ENCODE measurements around the gene SRRM5.

SRRM5 gene

GRCh38 chr19:43594710-43595604, 16.9 kb upstream of the SRRM5 start:
- Histone ChIP-seq H3K23ac (ENCODE audit: low read depth, low read length, poor library complexity) (peak overlapping the region; percentile 56), H3K14ac (ENCODE audit: low read length) (peak overlapping the region; percentile 91), H3K9me3 (replicated peaks in 1 of 2; ENCODE audit: control insufficient read depth in 2 of 2, insufficient read depth in 1 of 2, low read depth in 1 of 2, low read length in 2 of 2) (no peaks in the 10 kb centered on the region), H2BK120ac (ENCODE audit: low read depth, low read length) (no peak overlapping the region), H3K18ac (ENCODE audit: low read length) (peak overlapping the region; percentile 45), H2AK5ac (ENCODE audit: low read depth, low read length) (peak overlapping the region; percentile 44), H3K9ac (ENCODE audit: low read depth, low read length, poor library complexity) (peak overlapping the region; percentile 96), H3K4me1 (ENCODE audit: control insufficient read depth in 2 of 2, insufficient read depth in 1 of 2, low read depth in 1 of 2, low read length in 2 of 2) (peaks cover 7 to 8% of the 10 kb centered on the region in 2 donors), H3K79me1 (ENCODE audit: low read depth, low read length) (peaks cover 17% of the 10 kb centered on the region), H3K4me3 (ENCODE audit: low read length in 2 of 2) (peak overlapping the region; percentile 60 to 83), H3K36me3 (replicated peaks in 1 of 2; ENCODE audit: control insufficient read depth in 2 of 2, insufficient read depth in 2 of 2, low read length in 2 of 2) (peaks cover 31 to 68% of the 10 kb centered on the region in 2 donors), H2BK5ac (ENCODE audit: low read length) (peak overlapping the region; percentile 42), H2BK12ac (ENCODE audit: low read length) (no peak overlapping the region), H3K27ac (replicated peaks; ENCODE audit: low read length) (no peak overlapping the region), H2AFZ (ENCODE audit: low read length) (peak overlapping the region; percentile 72), H3K4me2 (ENCODE audit: insufficient read depth, low read length, poor library complexity, severe bottlenecking) (peak overlapping the region; percentile 88), H2BK15ac (ENCODE audit: low read length) (no peak overlapping the region), H3K27me3 (ENCODE audit: control insufficient read depth in 3 of 3, insufficient read depth in 3 of 3, low read depth in 1 of 3, low read length in 3 of 3) (no peaks in the 10 kb centered on the region), H3K4ac (ENCODE audit: low read length) (no peak overlapping the region), H4K91ac (ENCODE audit: low read depth, low read length, poor library complexity) (no peak overlapping the region), H4K8ac (ENCODE audit: low read depth, low read length) (no peak overlapping the region)
- no CpG with 5 or more reads among the region's 64 CpGs for WGBS, 2 donors (ENCODE audit: extremely low coverage in 2 of 2, insufficient read length in 2 of 2, insufficient replicate concordance in 1 of 2)
- peak; percentile 53 for DNase-seq (ENCODE audit: low spot score)

GRCh38 chr19:43595605-43595998, 16.3 kb upstream of the SRRM5 start:
- DNase-seq (ENCODE audit: low spot score), result no peak
- peaks cover 17% of the 10 kb centered on the region for H3K79me1 ChIP-seq (ENCODE audit: low read depth, low read length)
- peaks cover 29 to 67% of the 10 kb centered on the region in 2 donors for H3K36me3 ChIP-seq (replicated peaks in 1 of 2; ENCODE audit: control insufficient read depth in 2 of 2, insufficient read depth in 2 of 2, low read length in 2 of 2)
- no peaks in the 10 kb centered on the region for H3K9me3 ChIP-seq (replicated peaks in 1 of 2; ENCODE audit: control insufficient read depth in 2 of 2, insufficient read depth in 1 of 2, low read depth in 1 of 2, low read length in 2 of 2)
- H4K8ac ChIP-seq (ENCODE audit: low read depth, low read length), result no peak overlapping the region
- no peak overlapping the region for H3K27ac ChIP-seq (replicated peaks; ENCODE audit: low read length)
- no peak overlapping the region for H2BK12ac ChIP-seq (ENCODE audit: low read length)
- no peak overlapping the region for H2BK120ac ChIP-seq (ENCODE audit: low read depth, low read length)
- H3K27me3 ChIP-seq (ENCODE audit: control insufficient read depth in 3 of 3, insufficient read depth in 3 of 3, low read depth in 1 of 3, low read length in 3 of 3), result no peaks in the 10 kb centered on the region
- no peak overlapping the region for H2BK15ac ChIP-seq (ENCODE audit: low read length)
- peak overlapping the region; percentile 80 for H3K9ac ChIP-seq (ENCODE audit: low read depth, low read length, poor library complexity)
- H2AK5ac ChIP-seq (ENCODE audit: low read depth, low read length), result no peak overlapping the region
- H3K4me2 ChIP-seq (ENCODE audit: insufficient read depth, low read length, poor library complexity, severe bottlenecking), result peak overlapping the region; percentile 88
- H3K23ac ChIP-seq (ENCODE audit: low read depth, low read length, poor library complexity), result peak overlapping the region; percentile 56
- no peak overlapping the region for H3K4ac ChIP-seq (ENCODE audit: low read length)
- no peak overlapping the region for H4K91ac ChIP-seq (ENCODE audit: low read depth, low read length, poor library complexity)
- H3K4me1 ChIP-seq (ENCODE audit: control insufficient read depth in 2 of 2, insufficient read depth in 1 of 2, low read depth in 1 of 2, low read length in 2 of 2), result peaks cover 7 to 8% of the 10 kb centered on the region in 2 donors
- H3K4me3 ChIP-seq (ENCODE audit: low read length in 2 of 2), result peak overlapping the region; percentile 60 to 83
- WGBS, 2 donors (ENCODE audit: extremely low coverage in 2 of 2, insufficient read length in 2 of 2, insufficient replicate concordance in 1 of 2), result no CpG with 5 or more reads among the region's 18 CpGs
- H3K14ac ChIP-seq (ENCODE audit: low read length), result no peak overlapping the region
- H2AFZ ChIP-seq (ENCODE audit: low read length), result peak overlapping the region; percentile 72
- H2BK5ac ChIP-seq (ENCODE audit: low read length), result peak overlapping the region; percentile 42
- H3K18ac ChIP-seq (ENCODE audit: low read length), result peak overlapping the region; percentile 74

- H2BK12ac ChIP-seq (ENCODE audit: low read length), result no peak within 1 kb of the TSS
- H3K36me3 ChIP-seq (replicated peaks in 1 of 2; ENCODE audit: control insufficient read depth in 2 of 2, insufficient read depth in 2 of 2, low read length in 2 of 2), result peaks cover 28 to 67% of the 10 kb centered on the region in 2 donors
- peaks cover 7 to 8% of the 10 kb centered on the region in 2 donors for H3K4me1 ChIP-seq (ENCODE audit: control insufficient read depth in 2 of 2, insufficient read depth in 1 of 2, low read depth in 1 of 2, low read length in 2 of 2)
- peak within 1 kb of the TSS; percentile 69 to 83 for H3K4me3 ChIP-seq (ENCODE audit: low read length in 2 of 2)
- H3K9me3 ChIP-seq (replicated peaks in 1 of 2; ENCODE audit: control insufficient read depth in 2 of 2, insufficient read depth in 1 of 2, low read depth in 1 of 2, low read length in 2 of 2), result no peaks in the 10 kb centered on the region
- no peak within 1 kb of the TSS for H2BK120ac ChIP-seq (ENCODE audit: low read depth, low read length)
- peak; percentile 100 for DNase-seq (ENCODE audit: low spot score)
- H3K27me3 ChIP-seq (ENCODE audit: control insufficient read depth in 3 of 3, insufficient read depth in 3 of 3, low read depth in 1 of 3, low read length in 3 of 3), result no peaks in the 10 kb centered on the region
- H3K18ac ChIP-seq (ENCODE audit: low read length), result peak within 1 kb of the TSS; percentile 91
- H2BK5ac ChIP-seq (ENCODE audit: low read length), result peak within 1 kb of the TSS; percentile 59
- H2BK15ac ChIP-seq (ENCODE audit: low read length), result no peak within 1 kb of the TSS
- peak within 1 kb of the TSS; percentile 91 for H3K14ac ChIP-seq (ENCODE audit: low read length)
- peak within 1 kb of the TSS; percentile 96 for H3K9ac ChIP-seq (ENCODE audit: low read depth, low read length, poor library complexity)
- H3K23ac ChIP-seq (ENCODE audit: low read depth, low read length, poor library complexity), result peak within 1 kb of the TSS; percentile 56
- peak within 1 kb of the TSS; percentile 95 for H3K27ac ChIP-seq (replicated peaks; ENCODE audit: low read length)
- H2AK5ac ChIP-seq (ENCODE audit: low read depth, low read length), result peak within 1 kb of the TSS; percentile 44
- no peak within 1 kb of the TSS for H4K91ac ChIP-seq (ENCODE audit: low read depth, low read length, poor library complexity)
- H4K8ac ChIP-seq (ENCODE audit: low read depth, low read length), result peak within 1 kb of the TSS; percentile 19
- H3K4ac ChIP-seq (ENCODE audit: low read length), result no peak within 1 kb of the TSS
- peak within 1 kb of the TSS; percentile 90 for H3K4me2 ChIP-seq (ENCODE audit: insufficient read depth, low read length, poor library complexity, severe bottlenecking)
- peak within 1 kb of the TSS; percentile 84 for H2AFZ ChIP-seq (ENCODE audit: low read length)
- peaks cover 17% of the 10 kb centered on the region for H3K79me1 ChIP-seq (ENCODE audit: low read depth, low read length)
- no CpG with 5 or more reads among the region's 60 CpGs for WGBS, 2 donors (ENCODE audit: extremely low coverage in 2 of 2, insufficient read length in 2 of 2, insufficient replicate concordance in 1 of 2)
These were observed 15.7 kb upstream of the SRRM5 start, which contains the start of the genes IRGQ and ZNF576 for GRCh38 chr19:43595999-43596841. Gene IRGQ (minus strand): TSS chr19:43596134. CDS start chr19:43595338, 796 bp downstream. Gene ZNF576 (plus strand): TSS chr19:43596595. CDS start chr19:43597109, 514 bp downstream.

Measured in neuronal stem cell (in vitro differentiated cells).